Keratinocyte (primary cell): Measurements from ENCODE around the gene FBXL13. TPM values are rescaled to one million over a fixed set of nuclear protein-coding genes. Genes with fewer than 3 reads are reported as not detected.

Experiments
- DNase-seq: peaks from one replicate; pipeline ENCODE4 v3.0.0-alpha.2; 2011; ENCODE audit warnings: low read depth, missing footprints, low spot score
- FAIRE-seq: peaks from 2 replicates; lab custom pipeline; 2011; peaks lifted over from hg19 to GRCh38; lab: Jason Lieb, UNC
- H2AFZ ChIP-seq: 2 replicates; pipeline ENCODE4 v1.6.0; 2012; ENCODE audit warnings: low read length, control low read depth, inconsistent platforms; ENCODE audit not compliant: control insufficient read depth
- H3K27ac ChIP-seq: 2 replicates; pipeline ENCODE4 v1.5.1; 2011; ENCODE audit warnings: low read length; ENCODE audit not compliant: control insufficient read depth, insufficient read depth
- H3K27me3 ChIP-seq: 3 replicates; pipeline ENCODE4 v1.6.0; 2011; ENCODE audit warnings: low read length; ENCODE audit not compliant: control insufficient read depth, insufficient read depth; ENCODE audit errors: extremely low read depth
- H3K36me3 ChIP-seq, 2 experiments: 2 replicates in 1 of 2; 3 replicates in 1 of 2; pipeline ENCODE4 v1.5.1; 2011; ENCODE audit warnings: low read length in 2 of 2, mild to moderate bottlenecking in 1 of 2; ENCODE audit not compliant: control insufficient read depth in 2 of 2, insufficient read depth in 2 of 2; ENCODE audit errors: extremely low read depth in 1 of 2
- H3K4me1 ChIP-seq: 3 replicates; pipeline ENCODE4 v1.5.1; 2011; ENCODE audit warnings: low read length; ENCODE audit not compliant: control insufficient read depth, insufficient read depth; ENCODE audit errors: extremely low read depth
- H3K4me2 ChIP-seq: 3 replicates; pipeline ENCODE4 v1.6.0; 2011; ENCODE audit warnings: low read depth, low read length; ENCODE audit not compliant: control insufficient read depth, insufficient read depth; ENCODE audit errors: extremely low read depth
- H3K4me3 ChIP-seq, 3 experiments: fragments of 200-600 bp in 1 of 3; sonication (generic) in 1 of 3; 2 replicates in 2 of 3; 3 replicates in 1 of 3; pipeline ENCODE4 v1.5.1; 2011 to 2016; ENCODE audit warnings: low read length in 3 of 3, mild to moderate bottlenecking in 3 of 3, control low read depth in 2 of 3, inconsistent platforms in 1 of 3, low read depth in 1 of 3, mixed read lengths in 1 of 3, mixed run types in 1 of 3, moderate library complexity in 1 of 3; ENCODE audit not compliant: control insufficient read depth in 2 of 3, insufficient read depth in 2 of 3; ENCODE audit errors: extremely low read depth in 1 of 3
- H3K79me2 ChIP-seq: 2 replicates; pipeline ENCODE4 v1.6.0; 2012; ENCODE audit warnings: low read length; ENCODE audit not compliant: control insufficient read depth, insufficient read depth
- H3K9ac ChIP-seq: 3 replicates; pipeline ENCODE4 v1.6.0; 2011; ENCODE audit warnings: low read length; ENCODE audit not compliant: control insufficient read depth, insufficient read depth; ENCODE audit errors: extremely low read depth
- H3K9me1 ChIP-seq: 3 replicates; pipeline ENCODE4 v1.6.0; 2011; ENCODE audit warnings: low read length; ENCODE audit not compliant: control insufficient read depth, insufficient read depth; ENCODE audit errors: extremely low read depth
- H3K9me3 ChIP-seq: 2 replicates; pipeline ENCODE4 v1.5.1; 2012; ENCODE audit warnings: low read depth, low read length; ENCODE audit not compliant: control insufficient read depth
- H4K20me1 ChIP-seq: 3 replicates; pipeline ENCODE4 v1.6.0; 2011; ENCODE audit warnings: low read length; ENCODE audit not compliant: control insufficient read depth, insufficient read depth; ENCODE audit errors: extremely low read depth
- CTCF ChIP-seq, 3 experiments: IDR thresholded peaks in 1 of 3; conservative IDR thresholded peaks in 1 of 3; optimal IDR thresholded peaks in 1 of 3; 2 replicates in 2 of 3; 3 replicates in 1 of 3; pipeline versions ENCODE3 to v1.5.1; 2011; ENCODE audit warnings: low read length in 3 of 3, mild to moderate bottlenecking in 3 of 3, moderate library complexity in 2 of 3, control low read depth in 1 of 3, inconsistent platforms in 1 of 3; ENCODE audit not compliant: insufficient read depth in 2 of 3; ENCODE audit errors: extremely low read depth in 1 of 3
- EZH2 ChIP-seq: IDR thresholded peaks from one replicate; pipeline ENCODE4 v1.6.1; 2012; ENCODE audit warnings: inconsistent platforms, mild to moderate bottlenecking, low read length, moderate library complexity
- dilution Hi-C: fragments of 300-500 bp; cut with MboI; formaldehyde crosslinking; loops from one replicate; pipeline ENCODE4 v1.7.0; 2020; ENCODE audit warnings: low sequenced_read_pairs; ENCODE audit not compliant: extremely low pct_ligation_motif_present
- polyA plus RNA-seq, 5 experiments: library from polyadenylated mRNA; depleted of rRNA in 3 of 5; stranded (reverse) in 3 of 5; stranded (forward) in 1 of 5; unstranded in 1 of 5; fragments of >200 nt; gene quantifications; 1 replicate in 1 of 5; 2 replicates in 3 of 5; 3 replicates in 1 of 5; pipeline versions ENCODE4 v1.2.1 to v1.2.3, GENCODE V29; 2011 to 2012; ENCODE audit warnings: missing spikeins in 2 of 5, low read depth in 1 of 5, low replicate concordance in 1 of 5

The FBXL13 gene
- polyA plus RNA-seq, 1 donor (not counting 4 experiments of a cell fraction or from before 2014, with no cell fraction given) = 0.20 TPM

- Histone ChIP-seq H3K9ac (no peak overlapping the region), H3K27me3 (no peaks in the 10 kb centered on the region), H3K9me1 (no peaks in the 10 kb centered on the region), H3K4me1 (peaks cover 8% of the 10 kb centered on the region), H3K9me3 (no peaks in the 10 kb centered on the region), H3K4me3 (no peak overlapping the region), H3K4me2 (no peak overlapping the region), H4K20me1 (no peaks in the 10 kb centered on the region), H3K27ac (no peak overlapping the region), H3K79me2 (no peaks in the 10 kb centered on the region), H2AFZ (no peak overlapping the region), H3K36me3 (no peaks in the 10 kb centered on the region)
- dilution Hi-C loops = no loop called here
- DNase-seq (no peak), FAIRE-seq (no peak)
- TF ChIP-seq CTCF (optimal IDR thresholded peaks at IDR 0.05 in 1 of 3, IDR thresholded peaks at IDR 0.05 in 1 of 3, conservative IDR thresholded peaks at IDR 0.05 in 1 of 3; ENCODE audit: extremely low read depth in 1 of 3, insufficient read depth in 2 of 3, low read length in 3 of 3) = no peak
- TF ChIP-seq EZH2 = no peak
Measured at GRCh38 chr7:102975854-102976253, 98.7 kb downstream of the FBXL13 start.

DNA sequence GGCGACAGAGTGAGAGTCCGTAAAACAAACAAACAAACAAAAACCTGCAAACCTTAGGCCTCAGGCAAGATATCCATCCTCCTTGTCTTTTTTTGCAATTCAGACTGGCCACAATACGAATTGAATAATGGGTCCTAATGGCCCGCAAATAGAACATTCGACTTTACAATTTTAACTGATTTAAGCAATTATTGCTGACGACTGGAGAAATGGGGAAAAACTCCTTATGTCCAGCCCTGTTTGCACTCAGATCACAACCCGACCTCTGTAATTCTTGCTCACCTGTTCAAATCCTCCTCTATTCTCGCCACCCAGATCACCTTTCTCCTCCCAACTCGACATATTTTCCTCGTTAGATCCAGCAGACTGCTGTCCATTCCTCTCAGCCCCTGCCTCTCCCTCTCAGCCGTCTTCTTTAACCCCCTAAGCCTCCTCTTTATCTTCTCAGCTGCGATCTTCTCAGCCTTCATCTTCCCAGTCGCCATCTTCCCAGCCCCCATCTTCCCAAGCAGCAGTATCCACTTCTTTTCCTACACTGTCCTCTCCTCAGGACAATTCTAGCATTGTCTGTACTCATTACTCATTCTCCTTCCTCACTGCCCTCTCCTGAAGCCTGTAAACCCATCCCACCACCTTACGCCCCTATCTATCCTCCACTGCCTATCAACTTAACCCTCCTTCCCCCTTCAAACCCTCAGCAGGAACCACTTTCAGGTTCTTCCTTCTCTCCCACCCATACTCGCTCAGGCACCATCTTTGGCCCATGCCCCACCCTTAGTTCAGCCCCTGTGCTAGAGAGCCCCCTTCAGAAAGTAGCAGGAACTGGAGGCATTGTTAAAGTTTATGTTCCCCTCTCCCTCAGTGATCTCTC is 100.0 kb downstream of the FBXL13 start:
- dilution Hi-C loops = no loop called here
- Histone ChIP-seq H3K36me3 (no peaks in the 10 kb centered on the region), H3K27ac (no peak overlapping the region), H3K4me3 (no peak overlapping the region), H4K20me1 (no peaks in the 10 kb centered on the region), H3K79me2 (no peaks in the 10 kb centered on the region), H2AFZ (no peak overlapping the region), H3K9me1 (no peaks in the 10 kb centered on the region), H3K9ac (no peak overlapping the region), H3K9me3 (no peaks in the 10 kb centered on the region), H3K27me3 (no peaks in the 10 kb centered on the region), H3K4me1 (peaks cover 8% of the 10 kb centered on the region), H3K4me2 (no peak overlapping the region)
- FAIRE-seq (no peak), DNase-seq (no peak)
- TF ChIP-seq CTCF (optimal IDR thresholded peaks at IDR 0.05 in 1 of 3, IDR thresholded peaks at IDR 0.05 in 1 of 3, conservative IDR thresholded peaks at IDR 0.05 in 1 of 3; ENCODE audit: extremely low read depth in 1 of 3, insufficient read depth in 2 of 3, low read length in 3 of 3) (peak in 1 of 3 experiments; percentile 19), EZH2 (no peak)
